ENCODE data around the gene GLIS1. TPM values are rescaled to one million over a fixed set of nuclear protein-coding genes. Genes with fewer than 3 reads are reported as not detected.

Gene GLIS1
- total and polyA plus RNA-seq, 12 donors, result 0.06 to 0.10 (median 0.09) TPM; not detected in 7

DNA sequence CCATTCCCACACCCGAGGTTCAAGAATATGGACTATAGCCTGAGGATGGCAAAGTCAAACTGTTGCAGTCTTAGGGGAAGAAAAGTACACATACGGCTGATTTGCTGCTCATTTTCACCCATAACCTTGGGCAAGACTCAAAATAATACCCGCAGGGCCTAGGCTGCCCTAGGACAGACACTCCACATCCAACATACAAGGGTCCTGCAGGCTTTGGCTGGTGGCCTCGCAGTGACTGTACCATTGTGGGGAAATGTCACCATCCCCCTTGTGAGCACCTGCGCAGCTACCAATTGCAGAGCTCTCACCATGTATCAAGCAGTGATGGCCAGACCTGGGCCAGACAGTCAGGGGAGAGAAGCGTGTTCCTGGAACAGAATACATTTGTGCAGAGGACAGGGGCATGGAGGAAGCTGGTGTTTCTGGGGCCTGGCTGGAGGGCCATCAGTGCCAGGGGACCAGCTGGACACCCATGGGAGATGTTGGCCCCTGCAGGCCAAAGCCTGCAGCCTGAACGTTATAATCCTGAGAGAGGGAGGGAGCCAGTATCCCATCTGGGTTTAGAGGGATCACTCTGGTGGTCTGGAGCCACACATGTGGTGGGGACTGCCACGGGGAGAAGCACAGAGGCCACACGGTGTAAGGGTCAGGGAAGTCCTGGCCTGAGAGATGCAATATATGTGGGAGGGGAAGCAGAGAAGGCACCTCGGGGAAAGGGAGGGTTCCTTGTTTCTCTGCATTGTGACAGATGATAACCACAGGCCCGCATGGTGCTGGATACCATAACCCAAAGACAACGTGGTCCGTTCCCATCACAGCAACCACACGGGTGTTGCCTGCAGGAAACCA is 101.2 kb downstream of the GLIS1 start:
- Histone ChIP-seq H3K27ac (no peak overlapping the region), H3K36me3 (no peaks in the 10 kb centered on the region), H3K4me3 (no peak overlapping the region), H3K4me1 (no peaks in the 10 kb centered on the region), H3K9me3 (no peaks in the 10 kb centered on the region), H3K27me3 (peaks cover 0 to 10% (median 0%) of the 10 kb centered on the region in 7 donors)
- WGBS, 2 donors, result 77 to 82% methylated on average over 14 of the region's 14 CpGs
- TF ChIP-seq, protein P1, sequence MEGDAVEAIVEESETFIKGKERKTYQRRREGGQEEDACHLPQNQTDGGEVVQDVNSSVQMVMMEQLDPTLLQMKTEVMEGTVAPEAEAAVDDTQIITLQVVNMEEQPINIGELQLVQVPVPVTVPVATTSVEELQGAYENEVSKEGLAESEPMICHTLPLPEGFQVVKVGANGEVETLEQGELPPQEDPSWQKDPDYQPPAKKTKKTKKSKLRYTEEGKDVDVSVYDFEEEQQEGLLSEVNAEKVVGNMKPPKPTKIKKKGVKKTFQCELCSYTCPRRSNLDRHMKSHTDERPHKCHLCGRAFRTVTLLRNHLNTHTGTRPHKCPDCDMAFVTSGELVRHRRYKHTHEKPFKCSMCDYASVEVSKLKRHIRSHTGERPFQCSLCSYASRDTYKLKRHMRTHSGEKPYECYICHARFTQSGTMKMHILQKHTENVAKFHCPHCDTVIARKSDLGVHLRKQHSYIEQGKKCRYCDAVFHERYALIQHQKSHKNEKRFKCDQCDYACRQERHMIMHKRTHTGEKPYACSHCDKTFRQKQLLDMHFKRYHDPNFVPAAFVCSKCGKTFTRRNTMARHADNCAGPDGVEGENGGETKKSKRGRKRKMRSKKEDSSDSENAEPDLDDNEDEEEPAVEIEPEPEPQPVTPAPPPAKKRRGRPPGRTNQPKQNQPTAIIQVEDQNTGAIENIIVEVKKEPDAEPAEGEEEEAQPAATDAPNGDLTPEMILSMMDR (IDR thresholded peaks at IDR 0.05), result no peak
- no peak for DNase-seq
- intact Hi-C loops (cut with DNase I), result no loop called here
- ATAC-seq, result no peak

DNA sequence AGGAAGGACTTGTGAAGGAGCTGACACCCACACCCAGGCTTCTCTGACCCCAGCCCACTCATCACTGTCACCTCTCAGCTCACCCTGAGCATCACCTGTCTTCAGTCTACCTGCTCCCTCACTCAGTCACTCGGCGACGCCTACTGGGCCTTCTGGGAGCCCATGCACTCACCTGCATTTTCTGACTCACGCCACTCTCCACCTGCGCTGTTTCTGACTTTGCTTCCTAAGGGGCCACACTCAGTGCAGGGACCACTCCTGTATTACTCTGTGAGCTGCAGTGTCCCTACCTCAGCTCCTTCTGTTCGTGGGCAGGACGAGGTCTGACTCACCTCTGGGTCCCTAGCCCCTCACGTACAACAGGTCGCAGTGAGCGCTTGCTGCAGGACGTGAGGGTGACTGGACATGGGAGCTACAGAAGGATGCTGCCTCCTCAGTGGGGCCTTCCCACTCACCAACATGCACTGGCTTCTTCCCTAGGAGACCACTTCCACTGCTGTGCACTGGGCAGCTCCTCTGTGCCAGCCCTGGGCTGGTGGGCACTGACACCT is 102.3 kb downstream of the GLIS1 start:
- no peaks in the 10 kb centered on the region for H3K9me3 ChIP-seq
- H3K36me3 ChIP-seq, result no peaks in the 10 kb centered on the region
- intact Hi-C loops (cut with DNase I), result no loop called here
- no peaks in the 10 kb centered on the region for H3K4me1 ChIP-seq
- DNase-seq (no peak), ATAC-seq (no peak)
- no peak overlapping the region for H3K4me3 ChIP-seq
- WGBS, 2 donors, result 88 to 89% methylated on average over 11 of the region's 11 CpGs
- peaks cover 0 to 10% (median 0%) of the 10 kb centered on the region in 7 donors for H3K27me3 ChIP-seq
- H3K27ac ChIP-seq, result no peak overlapping the region
- TF ChIP-seq, protein P1 (IDR thresholded peaks at IDR 0.05), result no peak

DNA sequence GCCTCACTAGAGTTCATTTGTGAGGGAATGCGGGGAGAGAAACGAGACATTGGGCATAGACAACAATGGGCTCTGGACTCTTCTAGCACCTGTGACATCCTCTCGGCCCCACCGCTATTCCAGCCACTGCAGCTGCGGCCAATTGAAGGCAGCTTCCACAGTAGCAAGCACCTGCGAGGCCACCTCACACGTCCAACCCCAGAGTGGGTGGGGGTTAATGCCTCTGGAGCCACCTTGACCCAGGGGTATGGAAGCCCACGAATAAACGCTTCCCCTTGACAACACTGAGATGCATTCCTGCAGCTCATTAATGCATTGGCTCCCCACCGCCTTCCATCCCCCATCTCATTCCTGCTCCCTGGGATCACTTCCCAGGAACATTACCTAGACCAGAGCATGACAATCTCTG is 104.4 kb downstream of the GLIS1 start:
- no peaks in the 10 kb centered on the region for H3K4me1 ChIP-seq
- intact Hi-C loops (cut with DNase I), result no loop called here
- H3K9me3 ChIP-seq, result no peaks in the 10 kb centered on the region
- H3K4me3 ChIP-seq, result no peak overlapping the region
- no peaks in the 10 kb centered on the region for H3K36me3 ChIP-seq
- DNase-seq (no peak), ATAC-seq (no peak)
- TF ChIP-seq, protein P1 (IDR thresholded peaks at IDR 0.05), result no peak
- H3K27me3 ChIP-seq, result peaks cover 0 to 10% (median 0%) of the 10 kb centered on the region in 7 donors
- 72 to 78% methylated on average over 10 of the region's 10 CpGs for WGBS, 2 donors
- no peak overlapping the region for H3K27ac ChIP-seq

DNA sequence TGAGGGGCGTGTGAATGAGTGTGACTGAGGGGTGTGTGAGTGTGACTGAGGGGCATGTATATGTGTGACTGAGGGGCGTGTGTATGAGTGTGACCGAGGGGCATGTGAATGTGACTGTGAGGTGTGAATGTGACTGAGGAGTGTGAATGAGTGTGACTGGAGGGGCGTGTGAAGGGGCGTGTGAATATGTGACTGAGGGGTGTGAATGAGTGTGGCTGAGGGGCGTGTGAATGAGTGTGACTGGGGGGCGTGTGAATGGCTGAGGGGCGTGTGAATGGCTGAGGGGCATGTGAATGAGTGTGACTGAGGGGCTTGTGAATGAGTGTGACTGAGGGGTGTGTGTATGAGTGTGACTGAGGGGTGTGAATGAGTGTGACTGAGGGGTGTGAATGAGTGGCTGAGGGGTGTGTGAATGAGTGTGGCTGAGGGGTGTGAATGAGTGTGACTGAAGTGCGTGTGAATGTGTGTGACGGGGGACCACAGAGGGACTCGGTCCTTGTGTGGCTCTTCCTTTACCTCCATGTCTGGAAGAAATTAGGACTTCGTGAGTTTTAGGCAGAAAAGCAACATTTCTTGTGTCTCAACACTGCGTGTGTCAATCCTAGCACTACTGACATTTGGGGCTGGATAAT is 105.8 kb downstream of the GLIS1 start:
- Histone ChIP-seq H3K36me3 (no peaks in the 10 kb centered on the region), H3K27me3 (peaks cover 0 to 15% (median 0%) of the 10 kb centered on the region in 7 donors), H3K4me3 (no peak overlapping the region), H3K27ac (no peak overlapping the region), H3K4me1 (no peaks in the 10 kb centered on the region), H3K9me3 (no peaks in the 10 kb centered on the region)
- DNase-seq, result no peak
- TF ChIP-seq, protein P1 (IDR thresholded peaks at IDR 0.05), result no peak
- no peak for ATAC-seq
- intact Hi-C loops (cut with DNase I), result no loop called here
- 94% methylated on average over 13 of the region's 13 CpGs for WGBS, 2 donors
